Breast epithelium (tissue), 4 donors: ENCODE measurements around the gene MICAL2. TPM values are rescaled to one million over a fixed set of nuclear protein-coding genes. Genes with fewer than 3 reads are reported as not detected.

ENCODE experiments used
- DNase-seq, 2 donors: peaks; one replicate each; pipeline ENCODE4 v3.0.0-alpha.2; 2019; ENCODE audit warnings: low spot score in 2 of 2
- H3K27ac ChIP-seq, 2 donors: fragments of 200-600 bp; sonication (generic) in 1 of 2; one replicate each; pipeline ENCODE4 v1.5.1; 2016 to 2019; ENCODE audit warnings: mild to moderate bottlenecking in 1 of 2
- H3K27me3 ChIP-seq, 2 donors: fragments of 200-600 bp; sonication (generic) in 1 of 2; one replicate each; pipeline versions ENCODE4 v1.5.1 to v1.6.0; 2017 to 2019; ENCODE audit warnings: control low read depth in 1 of 2, mild to moderate bottlenecking in 1 of 2
- H3K36me3 ChIP-seq: fragments of 200-600 bp; one replicate; pipeline ENCODE4 v1.5.1; 2019
- H3K4me1 ChIP-seq, 2 donors: fragments of 200-600 bp; sonication (generic); one replicate each; pipeline ENCODE4 v1.5.1; 2016 to 2019; ENCODE audit warnings: control low read depth in 1 of 2
- H3K4me3 ChIP-seq, 3 donors: fragments of 200-600 bp; sonication (generic); 1 replicate in 2 of 3; 2 replicates in 1 of 3; pipeline ENCODE4 v1.5.1; 2016 to 2019; ENCODE audit warnings: mild to moderate bottlenecking in 3 of 3, moderate library complexity in 2 of 3
- H3K9me3 ChIP-seq, 2 donors: fragments of 200-600 bp; sonication (generic) in 1 of 2; one replicate each; pipeline ENCODE4 v1.5.1; 2016 to 2019; ENCODE audit warnings: control low read depth in 1 of 2
- POLR2A ChIP-seq: fragments of 450-650 bp; IDR thresholded peaks from one replicate; pipeline ENCODE4 v1.6.1; 2016; ENCODE audit warnings: antibody characterized with exemption, mild to moderate bottlenecking, moderate library complexity
- POLR2AphosphoS5 ChIP-seq, 3 donors: sonication (generic); formaldehyde crosslinking; IDR thresholded peaks; one replicate each; pipeline ENCODE4 v1.6.1; 2017; ENCODE audit warnings: antibody characterized with exemption in 3 of 3
- intact Hi-C: fragments of 100-400 bp; cut with DNase I; formaldehyde crosslinking; loops from one replicate; pipeline ENCODE4 v1.15.1; 2023; ENCODE audit warnings: low total_unique reads
- total RNA-seq, 3 donors: library from RNA; depleted of rRNA; stranded (reverse); fragments of >200 nt; gene quantifications; one replicate each; pipeline ENCODE4 v1.1.0, GENCODE V29; 2016
- TF ChIP-seq, protein P1 (sequence below), 3 donors: fragments of 450-650 bp; IDR thresholded peaks; one replicate each; pipeline ENCODE4 v1.5.1; 2016 to 2017; ENCODE audit warnings: antibody characterized with exemption in 3 of 3, mild to moderate bottlenecking in 3 of 3, moderate library complexity in 3 of 3

Gene MICAL2, protein sequence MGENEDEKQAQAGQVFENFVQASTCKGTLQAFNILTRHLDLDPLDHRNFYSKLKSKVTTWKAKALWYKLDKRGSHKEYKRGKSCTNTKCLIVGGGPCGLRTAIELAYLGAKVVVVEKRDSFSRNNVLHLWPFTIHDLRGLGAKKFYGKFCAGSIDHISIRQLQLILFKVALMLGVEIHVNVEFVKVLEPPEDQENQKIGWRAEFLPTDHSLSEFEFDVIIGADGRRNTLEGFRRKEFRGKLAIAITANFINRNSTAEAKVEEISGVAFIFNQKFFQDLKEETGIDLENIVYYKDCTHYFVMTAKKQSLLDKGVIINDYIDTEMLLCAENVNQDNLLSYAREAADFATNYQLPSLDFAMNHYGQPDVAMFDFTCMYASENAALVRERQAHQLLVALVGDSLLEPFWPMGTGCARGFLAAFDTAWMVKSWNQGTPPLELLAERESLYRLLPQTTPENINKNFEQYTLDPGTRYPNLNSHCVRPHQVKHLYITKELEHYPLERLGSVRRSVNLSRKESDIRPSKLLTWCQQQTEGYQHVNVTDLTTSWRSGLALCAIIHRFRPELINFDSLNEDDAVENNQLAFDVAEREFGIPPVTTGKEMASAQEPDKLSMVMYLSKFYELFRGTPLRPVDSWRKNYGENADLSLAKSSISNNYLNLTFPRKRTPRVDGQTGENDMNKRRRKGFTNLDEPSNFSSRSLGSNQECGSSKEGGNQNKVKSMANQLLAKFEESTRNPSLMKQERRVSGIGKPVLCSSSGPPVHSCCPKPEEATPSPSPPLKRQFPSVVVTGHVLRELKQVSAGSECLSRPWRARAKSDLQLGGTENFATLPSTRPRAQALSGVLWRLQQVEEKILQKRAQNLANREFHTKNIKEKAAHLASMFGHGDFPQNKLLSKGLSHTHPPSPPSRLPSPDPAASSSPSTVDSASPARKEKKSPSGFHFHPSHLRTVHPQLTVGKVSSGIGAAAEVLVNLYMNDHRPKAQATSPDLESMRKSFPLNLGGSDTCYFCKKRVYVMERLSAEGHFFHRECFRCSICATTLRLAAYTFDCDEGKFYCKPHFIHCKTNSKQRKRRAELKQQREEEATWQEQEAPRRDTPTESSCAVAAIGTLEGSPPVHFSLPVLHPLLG
- 10 to 100 TPM; 30.9 to 52.4 (median 38.6) TPM for total RNA-seq

DNA sequence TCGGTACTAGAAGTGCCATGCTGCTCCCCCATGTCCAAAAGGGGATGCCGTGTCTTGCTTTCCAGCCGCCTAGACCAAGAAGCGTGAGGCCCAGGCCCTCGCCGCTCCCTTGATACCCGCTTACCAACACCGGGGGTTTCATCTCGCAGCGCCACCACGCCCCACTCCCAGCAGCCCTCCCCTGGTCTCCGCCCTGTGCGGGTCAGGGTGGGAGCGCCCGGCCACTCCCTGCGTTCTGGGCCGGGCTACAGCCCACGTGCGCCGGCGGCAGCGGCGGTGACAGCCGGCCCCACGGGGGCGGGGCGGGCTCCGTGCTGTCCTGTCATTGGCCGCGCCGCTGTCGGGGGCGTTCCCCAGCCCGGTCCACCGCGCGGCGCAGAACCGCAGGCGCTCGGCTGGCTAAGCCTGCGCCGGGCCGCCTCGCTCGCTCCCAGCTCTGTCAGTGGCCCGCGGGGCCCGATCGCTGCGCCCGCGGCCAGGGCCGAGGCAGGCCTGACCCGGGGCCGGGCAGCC, at the start of gene MICAL2:
MICAL2 (plus strand) TSS at position 390 of the 513 bp plus-strand sequence. CDS start 51,566 bp downstream, outside the sequence.
- no peaks in the 10 kb centered on the region for H3K27me3 ChIP-seq
- peak within 1 kb of the TSS; percentile 66 to 90 (median 75) for H3K4me3 ChIP-seq
- intact Hi-C loops = no loop called here
- no peaks in the 10 kb centered on the region for H3K36me3 ChIP-seq
- TF ChIP-seq, protein P1, sequence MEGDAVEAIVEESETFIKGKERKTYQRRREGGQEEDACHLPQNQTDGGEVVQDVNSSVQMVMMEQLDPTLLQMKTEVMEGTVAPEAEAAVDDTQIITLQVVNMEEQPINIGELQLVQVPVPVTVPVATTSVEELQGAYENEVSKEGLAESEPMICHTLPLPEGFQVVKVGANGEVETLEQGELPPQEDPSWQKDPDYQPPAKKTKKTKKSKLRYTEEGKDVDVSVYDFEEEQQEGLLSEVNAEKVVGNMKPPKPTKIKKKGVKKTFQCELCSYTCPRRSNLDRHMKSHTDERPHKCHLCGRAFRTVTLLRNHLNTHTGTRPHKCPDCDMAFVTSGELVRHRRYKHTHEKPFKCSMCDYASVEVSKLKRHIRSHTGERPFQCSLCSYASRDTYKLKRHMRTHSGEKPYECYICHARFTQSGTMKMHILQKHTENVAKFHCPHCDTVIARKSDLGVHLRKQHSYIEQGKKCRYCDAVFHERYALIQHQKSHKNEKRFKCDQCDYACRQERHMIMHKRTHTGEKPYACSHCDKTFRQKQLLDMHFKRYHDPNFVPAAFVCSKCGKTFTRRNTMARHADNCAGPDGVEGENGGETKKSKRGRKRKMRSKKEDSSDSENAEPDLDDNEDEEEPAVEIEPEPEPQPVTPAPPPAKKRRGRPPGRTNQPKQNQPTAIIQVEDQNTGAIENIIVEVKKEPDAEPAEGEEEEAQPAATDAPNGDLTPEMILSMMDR (IDR thresholded peaks at IDR 0.05) = no peak
- peak in 2 of 3 donors; percentile 10 to 34 for TF ChIP-seq POLR2AphosphoS5 (IDR thresholded peaks at IDR 0.05)
- peak; percentile 79 to 82 for DNase-seq
- H3K4me1 ChIP-seq = peaks cover 0 to 4% of the 10 kb centered on the region in 2 donors
- no peaks in the 10 kb centered on the region for H3K9me3 ChIP-seq
- H3K27ac ChIP-seq = peak within 1 kb of the TSS; percentile 70 to 83

DNA sequence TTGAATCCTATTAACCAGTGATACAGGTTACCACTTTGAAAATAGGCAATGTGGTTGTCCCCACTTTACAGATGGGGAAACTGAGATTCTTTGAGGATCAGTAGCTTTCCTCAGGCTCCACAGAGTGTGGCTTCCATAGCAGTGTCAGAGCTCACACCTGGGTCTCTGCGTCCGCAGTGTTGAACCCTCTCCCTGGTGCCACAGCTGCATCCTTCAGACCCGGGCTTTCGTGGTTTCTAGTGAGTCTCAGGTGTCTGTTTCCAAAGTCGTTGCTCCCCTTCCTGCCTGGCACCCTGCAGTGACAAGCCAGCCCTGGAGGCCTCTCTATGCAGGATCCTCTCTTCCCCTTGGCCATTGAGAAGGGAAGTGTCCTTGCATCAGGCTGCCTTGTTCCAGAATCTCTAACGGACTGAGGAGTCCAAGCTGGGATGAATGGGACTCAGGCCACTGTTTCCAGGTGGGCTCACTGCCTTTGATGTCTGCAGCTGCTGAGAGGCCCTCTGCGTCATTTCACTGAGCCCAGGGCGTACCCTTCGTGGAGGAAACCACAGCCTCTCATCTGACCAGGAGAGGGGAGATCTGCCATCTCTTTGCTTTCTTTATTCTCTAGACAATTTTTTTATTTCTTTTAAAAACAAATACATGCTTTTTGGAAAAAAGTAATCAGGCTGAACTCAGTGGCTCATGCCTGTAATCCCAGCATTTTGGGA, 48.4 kb upstream of the MICAL2 start:
- H3K4me1 ChIP-seq = no peaks in the 10 kb centered on the region
- H3K27ac ChIP-seq = no peak overlapping the region
- DNase-seq = no peak
- H3K9me3 ChIP-seq = no peaks in the 10 kb centered on the region
- intact Hi-C loops = no loop called here
- H3K36me3 ChIP-seq = no peaks in the 10 kb centered on the region
- TF ChIP-seq POLR2A = no peak
- no peak for TF ChIP-seq POLR2AphosphoS5 (IDR thresholded peaks at IDR 0.05)
- TF ChIP-seq, protein P1 (IDR thresholded peaks at IDR 0.05) = no peak
- H3K27me3 ChIP-seq = no peaks in the 10 kb centered on the region
- H3K4me3 ChIP-seq = no peak overlapping the region

DNA sequence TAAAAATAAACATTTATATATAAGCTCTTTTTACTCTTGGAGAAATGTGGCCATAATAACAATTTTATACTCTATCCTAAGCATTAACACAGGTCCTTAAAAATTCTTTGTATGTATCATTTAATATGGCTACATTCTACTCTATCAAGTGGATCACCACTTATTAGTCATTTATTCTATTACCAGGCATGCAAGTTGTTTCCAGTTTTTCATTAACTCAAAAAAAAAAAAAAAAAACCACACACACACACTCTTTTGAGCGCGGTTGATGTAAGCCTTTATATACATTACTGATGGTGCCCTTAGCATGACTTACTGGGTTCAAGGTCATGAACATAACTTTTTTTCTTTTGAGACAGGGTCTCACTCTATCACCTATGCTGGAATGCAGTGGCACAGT, 47.1 kb upstream of the MICAL2 start:
- no peaks in the 10 kb centered on the region for H3K9me3 ChIP-seq
- DNase-seq = no peak
- intact Hi-C loops = no loop called here
- H3K27me3 ChIP-seq = no peaks in the 10 kb centered on the region
- H3K36me3 ChIP-seq = no peaks in the 10 kb centered on the region
- H3K4me1 ChIP-seq = no peaks in the 10 kb centered on the region
- TF ChIP-seq, protein P1 (IDR thresholded peaks at IDR 0.05) = no peak
- TF ChIP-seq POLR2A (no peak), POLR2AphosphoS5 (IDR thresholded peaks at IDR 0.05) (no peak)
- H3K4me3 ChIP-seq = no peak overlapping the region
- no peak overlapping the region for H3K27ac ChIP-seq

DNA sequence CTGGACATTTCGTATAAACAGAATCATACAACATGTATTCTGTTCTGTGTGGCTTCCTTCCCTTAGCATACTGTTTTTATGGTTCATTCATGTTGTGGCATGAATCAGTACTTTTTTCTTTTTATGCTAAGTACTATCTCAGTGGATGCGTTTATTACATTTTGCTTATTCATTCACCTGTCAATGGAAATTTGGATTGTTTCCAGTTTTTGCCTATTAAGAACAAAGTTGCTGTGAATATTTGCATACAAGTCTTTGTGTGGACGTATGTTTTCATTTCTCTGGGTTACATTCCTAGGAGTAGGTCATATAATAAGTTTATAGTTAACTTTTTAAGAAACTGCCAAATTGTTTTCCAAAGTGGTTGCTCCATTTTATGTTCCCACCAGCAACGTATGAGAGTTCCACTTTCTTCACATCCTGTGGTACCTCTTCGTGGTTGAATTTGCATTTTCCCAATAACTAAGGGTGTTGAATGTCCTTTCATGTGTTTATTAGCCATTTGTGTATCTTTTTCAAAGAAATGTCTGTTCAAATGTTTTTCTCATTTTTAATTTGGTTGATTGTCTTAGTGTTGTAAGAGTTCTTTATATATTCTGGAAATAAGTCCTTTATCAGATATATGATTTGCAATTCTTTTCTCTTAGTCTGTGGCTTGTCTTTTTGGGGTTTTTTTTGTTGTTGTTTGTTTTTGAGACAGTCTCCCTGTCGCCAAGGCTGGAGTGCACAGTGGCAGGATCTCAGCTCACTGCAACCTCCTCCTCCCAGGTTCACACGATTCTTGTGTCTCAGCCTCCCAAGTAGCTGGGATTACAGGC, 46.0 kb upstream of the MICAL2 start:
- TF ChIP-seq, protein P1 (IDR thresholded peaks at IDR 0.05) = no peak
- no peak for TF ChIP-seq POLR2A
- no peak for TF ChIP-seq POLR2AphosphoS5 (IDR thresholded peaks at IDR 0.05)
- Histone ChIP-seq H3K36me3 (no peaks in the 10 kb centered on the region), H3K27me3 (no peaks in the 10 kb centered on the region), H3K4me1 (no peaks in the 10 kb centered on the region), H3K9me3 (no peaks in the 10 kb centered on the region), H3K4me3 (no peak overlapping the region), H3K27ac (no peak overlapping the region)
- DNase-seq = no peak
- intact Hi-C loops = no loop called here
